NCI-H82 treated with DMSO at 0.1 percent for 48 hours (cell line): ENCODE data around the gene CABP2.
A peak's percentile ranks its signal among the peaks of the same experiment; 100 is the strongest.
"Not testable (repeated sequence)": the region's sequence is repeated elsewhere in the genome, so short reads cannot be mapped to it uniquely, and the experiment has no call there.

Source experiments
- DNase-seq: peaks from one replicate; lab custom pipeline; 2025; ENCODE audit not compliant: unreplicated experiment; lab: John Stamatoyannopoulos, UW

Gene CABP2

GRCh38 chr11:67495234-67496005, 27.8 kb downstream of the CABP2 start:
- no peak for DNase-seq

- DNase-seq = no peak
Observed at GRCh38 chr11:67494371-67495233, 28.6 kb downstream of the CABP2 start.

- no peak for DNase-seq
Observed at GRCh38 chr11:67493548-67494370, 29.5 kb downstream of the CABP2 start.

GRCh38 chr11:67492801-67493547, 30.3 kb downstream of the CABP2 start:
- no peak for DNase-seq

GRCh38 chr11:67492069-67492727, 31.0 kb downstream of the CABP2 start:
- no peak for DNase-seq

- no peak for DNase-seq
Observed at GRCh38 chr11:67491276-67492068, 31.8 kb downstream of the CABP2 start.

- DNase-seq = no peak
Observed at GRCh38 chr11:67490727-67491065, 32.5 kb downstream of the CABP2 start.

GRCh38 chr11:67489885-67490726, 33.1 kb downstream of the CABP2 start:
- DNase-seq = no peak

- DNase-seq = no peak
Observed at GRCh38 chr11:67489203-67489884, 33.9 kb downstream of the CABP2 start.

GRCh38 chr11:67486481-67487195, 36.6 kb downstream of the CABP2 start:
- DNase-seq = no peak

GRCh38 chr11:67485873-67486361, 37.3 kb downstream of the CABP2 start:
- DNase-seq = not testable (repeated sequence)

GRCh38 chr11:67484847-67485311, 38.4 kb downstream of the CABP2 start:
- DNase-seq = no peak

- DNase-seq = no peak
Observed at GRCh38 chr11:67483831-67484665, 39.2 kb downstream of the CABP2 start.

- peak; percentile 95 for DNase-seq
Observed at GRCh38 chr11:67482827-67483798, 40.1 kb downstream of the CABP2 start, which contains the start of gene AIP. AIP (plus strand) TSS chr11:67483026; CDS start chr11:67483159, 133 bp downstream.
